PC-3 (cell line): Measurements from ENCODE around the gene PFKM. TPM values are rescaled to one million over a fixed set of nuclear protein-coding genes. Genes with fewer than 3 reads are reported as not detected.

Source experiments
- ATAC-seq: fragments of 200-7000 bp; cut with Tn5 transposase; 2 replicates; pipeline ENCODE4 v1.9.1; 2020; ENCODE audit warnings: mild to moderate bottlenecking, moderate library complexity
- BruUV-seq: library from RNA; stranded (reverse); fragments of 400-500 nt; replicated peaks from 2 replicates; lab custom pipeline; 2021; lab: Mats Ljungman, UMichigan
- CTCF ChIA-PET: fragments of 300-600 bp; sonication (Branson Sonifier 250); formaldehyde crosslinking; loops from one replicate; lab custom pipeline; 2022; ENCODE audit warnings: antibody characterized with exemption; lab: Charles Lee
- POLR2A ChIA-PET: fragments of 300-600 bp; sonication (Branson Sonifier 250); formaldehyde crosslinking; loops from one replicate; lab custom pipeline; 2022; ENCODE audit warnings: antibody characterized with exemption; ENCODE audit not compliant: unreplicated experiment; lab: Charles Lee
- DNase-seq: peaks from one replicate; pipeline ENCODE4 v3.0.0-alpha.2; 2015
- H2AFZ ChIP-seq: fragments of 300-600 bp; sonication (generic); 2 replicates; pipeline ENCODE4 v1.6.0; 2016; ENCODE audit warnings: antibody characterized with exemption, low read length
- H3F3A ChIP-seq: fragments of 300-600 bp; sonication (generic); one replicate; pipeline ENCODE4 v1.6.0; 2017; ENCODE audit warnings: antibody characterized with exemption, low read length, control low read depth, mild to moderate bottlenecking; ENCODE audit not compliant: unreplicated experiment
- H3K27ac ChIP-seq: fragments of 300-600 bp; sonication (generic); 2 replicates; pipeline ENCODE4 v1.5.1; 2016; ENCODE audit warnings: mild to moderate bottlenecking, low read length
- H3K27me3 ChIP-seq: fragments of 300-600 bp; sonication (generic); 2 replicates; pipeline ENCODE4 v1.6.1; 2016; ENCODE audit warnings: low read length, mixed read lengths
- H3K36me3 ChIP-seq: fragments of 300-600 bp; sonication (generic); 2 replicates; pipeline ENCODE4 v1.6.1; 2016; ENCODE audit warnings: low read depth, mixed run types, low read length, mixed read lengths
- H3K4me1 ChIP-seq: fragments of 300-600 bp; sonication (generic); 2 replicates; pipeline ENCODE4 v1.5.1; 2016; ENCODE audit warnings: low read length; ENCODE audit not compliant: insufficient read depth
- H3K4me2 ChIP-seq: fragments of 300-600 bp; sonication (generic); 2 replicates; pipeline ENCODE4 v1.6.0; 2016; ENCODE audit warnings: low read length
- H3K4me3 ChIP-seq: fragments of 300-600 bp; sonication (generic); 2 replicates; pipeline ENCODE4 v1.5.1; 2016; ENCODE audit warnings: mild to moderate bottlenecking, low read length, mixed read lengths
- H3K79me2 ChIP-seq: fragments of 300-600 bp; sonication (generic); 2 replicates; pipeline ENCODE4 v1.6.1; 2017; ENCODE audit warnings: low read length, mixed read lengths
- H3K9ac ChIP-seq: fragments of 300-600 bp; sonication (generic); 2 replicates; pipeline ENCODE4 v1.6.0; 2016; ENCODE audit warnings: mild to moderate bottlenecking, low read length
- H3K9me2 ChIP-seq: fragments of 300-600 bp; sonication (generic); replicated peaks from 2 replicates; pipeline ENCODE4 v1.6.1; 2016; ENCODE audit warnings: mixed run types, low read length, mixed read lengths
- H3K9me3 ChIP-seq: fragments of 300-600 bp; sonication (generic); 2 replicates; pipeline ENCODE4 v1.6.1; 2016; ENCODE audit warnings: low read length, mixed read lengths
- H4K20me1 ChIP-seq: fragments of 300-600 bp; sonication (generic); 2 replicates; pipeline ENCODE4 v1.6.1; 2016; ENCODE audit warnings: low read length, mixed read lengths
- EZH2 ChIP-seq: fragments of 300-600 bp; sonication (generic); IDR thresholded peaks from one replicate; pipeline ENCODE4 v1.6.1; 2017; ENCODE audit warnings: antibody characterized with exemption, mild to moderate bottlenecking, low read length; ENCODE audit not compliant: unreplicated experiment
- EZH2phosphoT487 ChIP-seq: fragments of 300-600 bp; sonication (generic); IDR thresholded peaks from 2 replicates; pipeline ENCODE4 v1.6.1; 2018; ENCODE audit warnings: mild to moderate bottlenecking, antibody characterized with exemption, low read length, borderline replicate concordance
- intact Hi-C: fragments of 100-400 bp; cut with micrococcal nuclease; formaldehyde crosslinking; loops from 2 replicates; pipeline ENCODE4 v1.9.0; 2023
- total RNA-seq: library from RNA; depleted of rRNA; stranded (reverse); fragments of >200 nt; gene quantifications from 2 replicates; pipeline ENCODE4 v1.2.3, GENCODE V29; 2014
- TF ChIP-seq, protein P1 (sequence below): fragments of 300-600 bp; sonication (generic); conservative IDR thresholded peaks from 2 replicates; pipeline ENCODE4 v1.5.1; 2017; ENCODE audit warnings: antibody characterized with exemption, low read depth, mild to moderate bottlenecking, low read length

Gene PFKM
- total RNA-seq, 1 experiment from 2014 or later: 62.2 TPM

DNA sequence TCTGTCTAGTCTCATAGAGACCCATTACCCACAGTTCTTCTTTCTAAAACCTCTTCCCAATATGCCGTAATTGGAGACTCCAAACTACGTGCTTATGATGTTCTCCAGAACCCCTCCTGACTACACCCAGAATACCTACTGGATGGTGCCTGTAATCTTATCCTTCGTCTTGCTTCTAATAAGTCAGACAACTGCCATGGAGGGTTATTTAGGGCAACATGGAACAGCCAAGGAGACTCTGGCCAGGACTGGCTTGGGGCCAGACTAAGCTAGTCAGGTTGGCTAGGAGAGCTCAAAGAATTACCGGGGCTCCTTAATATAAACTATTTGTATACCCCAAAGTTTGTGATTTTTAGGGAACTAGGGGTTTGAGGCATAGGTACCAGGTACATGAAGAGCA, 6.8 kb downstream of the PFKM start:
- ChIA-PET CTCF (no interaction called here), POLR2A (no interaction called here)
- H4K20me1 ChIP-seq: no peaks in the 10 kb centered on the region
- no peak overlapping the region for H3K27ac ChIP-seq
- H2AFZ ChIP-seq: no peak overlapping the region
- TF ChIP-seq, protein P1, sequence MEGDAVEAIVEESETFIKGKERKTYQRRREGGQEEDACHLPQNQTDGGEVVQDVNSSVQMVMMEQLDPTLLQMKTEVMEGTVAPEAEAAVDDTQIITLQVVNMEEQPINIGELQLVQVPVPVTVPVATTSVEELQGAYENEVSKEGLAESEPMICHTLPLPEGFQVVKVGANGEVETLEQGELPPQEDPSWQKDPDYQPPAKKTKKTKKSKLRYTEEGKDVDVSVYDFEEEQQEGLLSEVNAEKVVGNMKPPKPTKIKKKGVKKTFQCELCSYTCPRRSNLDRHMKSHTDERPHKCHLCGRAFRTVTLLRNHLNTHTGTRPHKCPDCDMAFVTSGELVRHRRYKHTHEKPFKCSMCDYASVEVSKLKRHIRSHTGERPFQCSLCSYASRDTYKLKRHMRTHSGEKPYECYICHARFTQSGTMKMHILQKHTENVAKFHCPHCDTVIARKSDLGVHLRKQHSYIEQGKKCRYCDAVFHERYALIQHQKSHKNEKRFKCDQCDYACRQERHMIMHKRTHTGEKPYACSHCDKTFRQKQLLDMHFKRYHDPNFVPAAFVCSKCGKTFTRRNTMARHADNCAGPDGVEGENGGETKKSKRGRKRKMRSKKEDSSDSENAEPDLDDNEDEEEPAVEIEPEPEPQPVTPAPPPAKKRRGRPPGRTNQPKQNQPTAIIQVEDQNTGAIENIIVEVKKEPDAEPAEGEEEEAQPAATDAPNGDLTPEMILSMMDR: no peak
- TF ChIP-seq EZH2 (no peak), EZH2phosphoT487 (no peak)
- H3K36me3 ChIP-seq: peaks cover 21% of the 10 kb centered on the region; the same call in 1 of the 2 replicates
- no peaks in the 10 kb centered on the region for H3F3A ChIP-seq
- peaks cover 13% of the 10 kb centered on the region for H3K79me2 ChIP-seq
- H3K9me2 ChIP-seq: no peaks in the 10 kb centered on the region
- H3K27me3 ChIP-seq: no peaks in the 10 kb centered on the region
- intact Hi-C loops: no loop called here
- BruUV-seq: no TSS peak
- no peaks in the 10 kb centered on the region for H3K4me1 ChIP-seq
- H3K9ac ChIP-seq: no peak overlapping the region
- ATAC-seq (no peak), DNase-seq (no peak)
- H3K9me3 ChIP-seq: no peaks in the 10 kb centered on the region
- no peak overlapping the region for H3K4me3 ChIP-seq
- no peak overlapping the region for H3K4me2 ChIP-seq

DNA sequence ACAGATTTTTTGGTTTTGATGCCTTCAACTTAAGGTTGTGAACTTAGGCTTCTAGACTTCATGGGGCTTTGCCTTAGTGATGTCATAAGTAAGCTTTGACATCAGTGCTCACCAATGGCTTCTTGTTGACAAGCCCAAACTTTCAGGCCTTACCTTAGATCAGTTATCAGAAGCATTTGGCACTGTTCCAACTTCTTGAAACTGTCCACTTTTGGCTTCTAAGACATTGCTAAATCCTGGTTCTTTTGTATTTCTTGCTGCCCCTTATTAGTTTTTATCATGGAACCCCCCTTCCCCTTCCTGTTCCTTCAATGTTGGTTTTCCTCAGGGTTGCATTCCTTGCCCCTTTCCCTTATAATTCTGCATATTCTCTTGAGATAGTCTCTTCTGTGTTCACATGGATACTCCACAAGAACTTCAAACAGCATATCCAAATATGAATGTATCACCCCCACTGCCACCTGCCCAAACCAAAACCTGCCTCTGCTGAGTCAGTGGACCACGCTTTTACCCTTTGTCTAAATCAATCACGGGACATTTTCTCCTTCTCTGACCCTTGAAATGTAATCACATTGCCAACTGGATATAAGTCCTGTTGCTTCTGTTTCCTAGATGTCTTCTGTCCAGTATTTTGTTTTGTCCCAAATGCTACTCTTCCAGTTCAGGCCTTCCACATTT, 7.9 kb downstream of the PFKM start:
- Histone ChIP-seq H3K4me1 (no peaks in the 10 kb centered on the region), H3F3A (no peaks in the 10 kb centered on the region), H2AFZ (no peak overlapping the region), H3K27me3 (no peaks in the 10 kb centered on the region), H3K79me2 (peaks cover 2% of the 10 kb centered on the region; the same call in 1 of the 2 replicates), H4K20me1 (no peaks in the 10 kb centered on the region), H3K9me3 (no peaks in the 10 kb centered on the region), H3K9me2 (no peaks in the 10 kb centered on the region), H3K36me3 (peaks cover 24% of the 10 kb centered on the region; the same call in 1 of the 2 replicates), H3K27ac (no peak overlapping the region), H3K4me2 (no peak overlapping the region), H3K4me3 (no peak overlapping the region), H3K9ac (no peak overlapping the region)
- ATAC-seq (no peak), DNase-seq (no peak)
- no peak for TF ChIP-seq EZH2
- TF ChIP-seq EZH2phosphoT487: no peak
- TF ChIP-seq, protein P1: no peak
- ChIA-PET POLR2A (no interaction called here), CTCF (no interaction called here)
- intact Hi-C loops: no loop called here
- BruUV-seq: no TSS peak

DNA sequence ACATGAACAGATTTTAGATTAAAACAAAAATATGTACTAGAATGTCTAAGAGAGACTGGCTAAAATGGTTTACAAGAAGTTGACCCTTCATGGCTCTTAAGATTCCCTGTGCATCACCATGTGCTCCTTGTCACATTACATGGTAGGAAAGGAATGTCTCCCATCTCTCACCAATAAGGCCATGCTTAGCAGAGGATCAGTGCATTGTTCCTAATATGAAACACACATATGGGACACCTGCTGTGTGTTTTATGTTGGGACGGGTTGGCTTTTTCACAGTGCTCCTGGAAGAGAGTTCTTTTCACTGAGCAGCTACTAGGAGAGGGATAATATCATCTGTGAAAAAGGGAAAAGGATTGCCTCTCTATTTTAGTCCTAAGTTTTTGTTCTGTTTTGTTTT, 9.6 kb downstream of the PFKM start:
- CTCF ChIA-PET: no interaction called here
- peaks cover 27% of the 10 kb centered on the region for H3K36me3 ChIP-seq
- H3K9me3 ChIP-seq: no peaks in the 10 kb centered on the region

More for the DNA sequence above, 9.6 kb downstream of the PFKM start:
- Histone ChIP-seq H3K9ac (no peak overlapping the region), H3K27ac (no peak overlapping the region), H3K4me2 (no peak overlapping the region), H3K9me2 (no peaks in the 10 kb centered on the region), H3K27me3 (no peaks in the 10 kb centered on the region), H3K4me3 (no peak overlapping the region), H3K79me2 (no peaks in the 10 kb centered on the region), H3F3A (no peaks in the 10 kb centered on the region), H3K4me1 (no peaks in the 10 kb centered on the region), H2AFZ (no peak overlapping the region), H4K20me1 (no peaks in the 10 kb centered on the region)
- TF ChIP-seq, protein P1: no peak
- TF ChIP-seq EZH2phosphoT487 (no peak), EZH2 (no peak)
- no peak for DNase-seq
- no peak for ATAC-seq
- intact Hi-C loops: no loop called here
- POLR2A ChIA-PET: no interaction called here
- no TSS peak for BruUV-seq
